K562 (cell line): ENCODE results near the gene DYRK1A. TPM values are rescaled to one million over a fixed set of nuclear protein-coding genes. Genes with fewer than 3 reads are reported as not detected.

Experiments used
- BACH1 ChIP-seq: fragments of 200-800 bp; sonication (Bioruptor generic); IDR thresholded peaks from 2 replicates; pipeline ENCODE4 v1.6.1; 2016; ENCODE audit warnings: missing genetic modification characterization, missing compliant biosample characterization
- CBX2 ChIP-seq: fragments of 200-600 bp; sonication (generic); IDR thresholded peaks from one replicate; pipeline ENCODE4 v1.6.1; 2012; ENCODE audit warnings: mild to moderate bottlenecking, low read length, inconsistent platforms; ENCODE audit not compliant: insufficient read depth, poor library complexity, severe bottlenecking
- CBX3 ChIP-seq, 2 experiments: IDR thresholded peaks; 1 replicate in 1 of 2; 2 replicates in 1 of 2; pipeline ENCODE4 v1.6.1; 2012; ENCODE audit warnings: inconsistent platforms in 2 of 2, low read length in 2 of 2, borderline replicate concordance in 1 of 2, control low read depth in 1 of 2
- CREBBP ChIP-seq: IDR thresholded peaks from one replicate; pipeline ENCODE4 v1.6.1; 2012; ENCODE audit warnings: low read depth, mild to moderate bottlenecking, control low read depth, inconsistent platforms, low read length
- FOXJ2 ChIP-seq: fragments of 200-800 bp; sonication (Bioruptor generic); IDR thresholded peaks from 2 replicates; pipeline ENCODE4 v1.6.1; 2016; ENCODE audit warnings: missing genetic modification characterization, missing compliant biosample characterization
- HDAC1 ChIP-seq, 2 experiments: fragments of 450-650 bp; IDR thresholded peaks; 2 replicates each; pipeline ENCODE4 v1.6.1; 2016 to 2017; ENCODE audit warnings: inconsistent platforms in 1 of 2, mild to moderate bottlenecking in 1 of 2, moderate library complexity in 1 of 2
- HEY1 ChIP-seq: fragments of 250-450 bp; sonication (Bioruptor Pico); IDR thresholded peaks from 2 replicates; pipeline ENCODE4 v1.5.0; 2020; ENCODE audit warnings: mild to moderate bottlenecking, moderate library complexity, borderline replicate concordance
- MAZ ChIP-seq, 2 experiments: fragments of 450-650 bp in 1 of 2; sonication (generic) in 1 of 2; formaldehyde crosslinking; IDR thresholded peaks in 1 of 2; conservative IDR thresholded peaks in 1 of 2; 2 replicates each; pipeline versions ENCODE4 v1.4.0 to v1.5.0; 2020; ENCODE audit warnings: mild to moderate bottlenecking in 1 of 2, missing genetic modification reagents in 1 of 2
- MTA1 ChIP-seq: fragments of 450-650 bp; IDR thresholded peaks from 2 replicates; pipeline ENCODE4 v1.6.1; 2017; ENCODE audit warnings: borderline replicate concordance
- NCOR1 ChIP-seq: fragments of 450-650 bp; IDR thresholded peaks from 2 replicates; pipeline ENCODE4 v1.6.1; 2016; ENCODE audit warnings: mild to moderate bottlenecking, moderate library complexity
- NRF1 ChIP-seq, 2 experiments: fragments of 450-650 bp; IDR thresholded peaks in 1 of 2; conservative IDR thresholded peaks in 1 of 2; 2 replicates each; pipeline ENCODE4 v1.6.1; 2014; ENCODE audit warnings: mild to moderate bottlenecking in 2 of 2
- SRSF1 ChIP-seq: fragments of 200-400 bp; formaldehyde crosslinking; IDR thresholded peaks from 2 replicates; pipeline ENCODE4 v1.6.1; 2017; ENCODE audit warnings: mild to moderate bottlenecking, low read depth, low read length, moderate library complexity
- TCF7 ChIP-seq: sonication (generic); IDR thresholded peaks from 2 replicates; pipeline ENCODE4 v1.6.1; 2016; ENCODE audit warnings: antibody characterized with exemption, borderline replicate concordance
- TRIM24 ChIP-seq, 2 experiments: fragments of 450-650 bp; IDR thresholded peaks; 2 replicates each; pipeline ENCODE4 v1.6.1; 2016
- ZNF41 ChIP-seq: fragments of 250-450 bp; sonication (Bioruptor Pico); conservative IDR thresholded peaks from 2 replicates; pipeline ENCODE4 v1.4.0; 2020; ENCODE audit warnings: mild to moderate bottlenecking
- polyA plus RNA-seq, 8 experiments: library from polyadenylated mRNA; depleted of rRNA in 4 of 8; stranded (reverse) in 5 of 8; unstranded in 3 of 8; fragments of >200 nt; fragmentation: Nextera tagmentation in 2 of 8; fragmentation: Illumina TruSeq in 1 of 8; extraction: Ambion mirVana in 2 of 8; extraction: Trizol in 1 of 8; gene quantifications; 2 replicates each; pipeline versions ENCODE4 v1.2.1 to v1.2.3, GENCODE V29; 2011 to 2014; ENCODE audit warnings: inconsistent platforms in 1 of 8, missing spikeins in 1 of 8
- total RNA-seq, 7 experiments: library from RNA; depleted of rRNA in 6 of 7; stranded (reverse); fragments of >200 nt in 6 of 7; fragmentation: Illumina TruSeq in 2 of 7; extraction: Trizol in 2 of 7; gene quantifications; 2 replicates each; pipeline versions ENCODE4 v1.2.1 to v1.2.3, GENCODE V29; 2011 to 2021; ENCODE audit warnings: low replicate concordance in 1 of 7
- TF ChIP-seq, protein P1 (sequence below), 3 experiments: fragments of 200-800 bp in 1 of 3; sonication (Bioruptor generic) in 1 of 3; sonication (generic) in 1 of 3; formaldehyde crosslinking in 1 of 3; IDR thresholded peaks; 2 replicates each; pipeline versions ENCODE4 v1.6.1 to v1.8.0; 2016 to 2022; ENCODE audit warnings: mild to moderate bottlenecking in 2 of 3, missing compliant biosample characterization in 2 of 3, missing genetic modification characterization in 2 of 3, missing genetic modification reagents in 1 of 3
- TF ChIP-seq, protein P2 (sequence below): conservative IDR thresholded peaks from 2 replicates; pipeline ENCODE4 v1.6.1; 2011; ENCODE audit warnings: low read depth, mild to moderate bottlenecking, low read length; ENCODE audit not compliant: control insufficient read depth
- TF ChIP-seq, protein P3 (sequence below), 3 experiments: IDR thresholded peaks in 2 of 3; conservative IDR thresholded peaks in 1 of 3; 2 replicates each; pipeline ENCODE4 v1.5.1; 2011 to 2012; ENCODE audit warnings: low read length in 3 of 3, mild to moderate bottlenecking in 3 of 3, control low read depth in 2 of 3, improper control_type of control experiment in 1 of 3, inconsistent platforms in 1 of 3, low read depth in 1 of 3, mixed read lengths in 1 of 3, moderate library complexity in 1 of 3; ENCODE audit not compliant: insufficient read depth in 2 of 3
- TF ChIP-seq, protein P4 (sequence below): fragments of 250-450 bp; sonication (Bioruptor Pico); IDR thresholded peaks from 2 replicates; pipeline ENCODE4 v1.5.1; 2021; ENCODE audit warnings: mild to moderate bottlenecking
- TF ChIP-seq, protein P5 (sequence below): fragments of 250-450 bp; sonication (Bioruptor Pico); IDR thresholded peaks from 2 replicates; pipeline ENCODE4 v1.8.0; 2022; ENCODE audit warnings: inconsistent platforms, mild to moderate bottlenecking, moderate library complexity, borderline replicate concordance

Gene DYRK1A
- total and polyA plus RNA-seq, 9 of the 15 experiments (the other 6 are each of a cell fraction or from before 2014, with no cell fraction given): 3.7 to 64.8 (median 42.3) TPM

DNA sequence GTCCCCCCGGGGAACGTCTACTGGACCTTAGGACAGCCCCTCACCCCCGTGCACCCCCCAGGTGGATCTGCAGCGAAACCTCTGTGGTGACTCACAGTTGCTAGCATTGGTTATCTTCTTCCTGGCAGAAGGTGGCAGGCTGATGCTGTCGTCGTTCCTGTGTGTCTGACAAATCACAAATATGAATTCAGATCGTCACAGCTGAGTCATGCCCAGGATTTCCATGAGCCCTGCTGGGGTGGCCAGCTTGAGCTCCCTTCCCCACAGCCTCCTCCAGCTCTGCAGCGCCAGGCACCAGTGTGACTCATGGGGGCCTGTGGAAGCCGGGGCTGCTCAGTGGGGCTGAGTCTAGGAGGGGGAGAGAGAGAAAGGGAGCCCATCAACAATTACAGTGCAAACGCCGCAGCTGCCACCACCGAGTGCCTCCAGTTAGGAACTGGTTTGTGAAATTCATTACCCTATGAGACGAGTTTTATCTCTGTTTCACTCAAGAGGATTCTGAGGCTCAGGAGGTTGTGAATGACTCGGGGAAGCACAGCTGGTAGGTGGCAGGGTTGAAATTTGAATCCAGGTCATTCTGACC is 197.9 kb downstream of the DYRK1A start (continued):
- TF ChIP-seq ZNF41 (CRISPR knock-in tag) (no peak), CBX2 (no peak), NRF1 (conservative IDR thresholded peaks at IDR 0.05 in 1 of 2, IDR thresholded peaks at IDR 0.05 in 1 of 2) (no peak), BACH1 (tag) (peak; percentile 83; the same call in 1 of the 2 replicates), CREBBP (no peak), TRIM24 (IDR thresholded peaks at IDR 0.05) (peak in 1 of 2 experiments; percentile 52), NCOR1 (peak; percentile 72), CBX3 (IDR thresholded peaks at IDR 0.05; ENCODE audit: borderline replicate concordance in 1 of 2, low read length in 2 of 2) (no peak), SRSF1 (no peak), HDAC1 (IDR thresholded peaks at IDR 0.05) (peak in 1 of 2 experiments; percentile 67; a peak in 1 of 4 replicates), MTA1 (peak; percentile 53; the same call in 1 of the 2 replicates), TCF7 (no peak), MAZ (CRISPR knock-in tag; conservative IDR thresholded peaks at IDR 0.05 in 1 of 2, IDR thresholded peaks at IDR 0.05 in 1 of 2) (no peak; a peak in 2 of 4 replicates), HEY1 (no peak), FOXJ2 (no peak)
- TF ChIP-seq, protein P1, sequence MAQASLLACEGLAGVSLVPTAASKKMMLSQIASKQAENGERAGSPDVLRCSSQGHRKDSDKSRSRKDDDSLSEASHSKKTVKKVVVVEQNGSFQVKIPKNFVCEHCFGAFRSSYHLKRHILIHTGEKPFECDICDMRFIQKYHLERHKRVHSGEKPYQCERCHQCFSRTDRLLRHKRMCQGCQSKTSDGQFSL (CRISPR knock-in tag; IDR thresholded peaks at IDR 0.05): peak; percentile 97
- TF ChIP-seq, protein P1 (tag; IDR thresholded peaks at IDR 0.05): 0 out of 4 replicates have a peak, but pooled peaks of 1 of the 2 experiments have one; percentile 9
- TF ChIP-seq, protein P2, sequence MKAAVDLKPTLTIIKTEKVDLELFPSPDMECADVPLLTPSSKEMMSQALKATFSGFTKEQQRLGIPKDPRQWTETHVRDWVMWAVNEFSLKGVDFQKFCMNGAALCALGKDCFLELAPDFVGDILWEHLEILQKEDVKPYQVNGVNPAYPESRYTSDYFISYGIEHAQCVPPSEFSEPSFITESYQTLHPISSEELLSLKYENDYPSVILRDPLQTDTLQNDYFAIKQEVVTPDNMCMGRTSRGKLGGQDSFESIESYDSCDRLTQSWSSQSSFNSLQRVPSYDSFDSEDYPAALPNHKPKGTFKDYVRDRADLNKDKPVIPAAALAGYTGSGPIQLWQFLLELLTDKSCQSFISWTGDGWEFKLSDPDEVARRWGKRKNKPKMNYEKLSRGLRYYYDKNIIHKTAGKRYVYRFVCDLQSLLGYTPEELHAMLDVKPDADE: 0 out of 2 replicates have a peak, but pooled peaks have one; percentile 18
- TF ChIP-seq, protein P3, sequence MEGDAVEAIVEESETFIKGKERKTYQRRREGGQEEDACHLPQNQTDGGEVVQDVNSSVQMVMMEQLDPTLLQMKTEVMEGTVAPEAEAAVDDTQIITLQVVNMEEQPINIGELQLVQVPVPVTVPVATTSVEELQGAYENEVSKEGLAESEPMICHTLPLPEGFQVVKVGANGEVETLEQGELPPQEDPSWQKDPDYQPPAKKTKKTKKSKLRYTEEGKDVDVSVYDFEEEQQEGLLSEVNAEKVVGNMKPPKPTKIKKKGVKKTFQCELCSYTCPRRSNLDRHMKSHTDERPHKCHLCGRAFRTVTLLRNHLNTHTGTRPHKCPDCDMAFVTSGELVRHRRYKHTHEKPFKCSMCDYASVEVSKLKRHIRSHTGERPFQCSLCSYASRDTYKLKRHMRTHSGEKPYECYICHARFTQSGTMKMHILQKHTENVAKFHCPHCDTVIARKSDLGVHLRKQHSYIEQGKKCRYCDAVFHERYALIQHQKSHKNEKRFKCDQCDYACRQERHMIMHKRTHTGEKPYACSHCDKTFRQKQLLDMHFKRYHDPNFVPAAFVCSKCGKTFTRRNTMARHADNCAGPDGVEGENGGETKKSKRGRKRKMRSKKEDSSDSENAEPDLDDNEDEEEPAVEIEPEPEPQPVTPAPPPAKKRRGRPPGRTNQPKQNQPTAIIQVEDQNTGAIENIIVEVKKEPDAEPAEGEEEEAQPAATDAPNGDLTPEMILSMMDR (IDR thresholded peaks at IDR 0.05 in 2 of 3, conservative IDR thresholded peaks at IDR 0.05 in 1 of 3; ENCODE audit: insufficient read depth in 2 of 3, low read depth in 1 of 3, low read length in 3 of 3): peak; percentile 13 to 35 (median 13); a peak in 1 of 6 replicates
- TF ChIP-seq, protein P4, sequence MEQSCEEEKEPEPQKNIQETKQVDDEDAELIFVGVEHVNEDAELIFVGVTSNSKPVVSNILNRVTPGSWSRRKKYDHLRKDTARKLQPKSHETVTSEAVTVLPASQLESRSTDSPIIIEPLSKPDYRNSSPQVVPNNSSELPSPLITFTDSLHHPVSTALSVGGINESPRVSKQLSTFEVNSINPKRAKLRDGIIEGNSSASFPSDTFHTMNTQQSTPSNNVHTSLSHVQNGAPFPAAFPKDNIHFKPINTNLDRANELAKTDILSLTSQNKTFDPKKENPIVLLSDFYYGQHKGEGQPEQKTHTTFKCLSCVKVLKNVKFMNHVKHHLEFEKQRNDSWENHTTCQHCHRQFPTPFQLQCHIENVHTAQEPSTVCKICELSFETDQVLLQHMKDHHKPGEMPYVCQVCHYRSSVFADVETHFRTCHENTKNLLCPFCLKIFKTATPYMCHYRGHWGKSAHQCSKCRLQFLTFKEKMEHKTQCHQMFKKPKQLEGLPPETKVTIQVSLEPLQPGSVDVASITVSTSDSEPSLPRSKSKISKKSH: no peak
- TF ChIP-seq, protein P5, sequence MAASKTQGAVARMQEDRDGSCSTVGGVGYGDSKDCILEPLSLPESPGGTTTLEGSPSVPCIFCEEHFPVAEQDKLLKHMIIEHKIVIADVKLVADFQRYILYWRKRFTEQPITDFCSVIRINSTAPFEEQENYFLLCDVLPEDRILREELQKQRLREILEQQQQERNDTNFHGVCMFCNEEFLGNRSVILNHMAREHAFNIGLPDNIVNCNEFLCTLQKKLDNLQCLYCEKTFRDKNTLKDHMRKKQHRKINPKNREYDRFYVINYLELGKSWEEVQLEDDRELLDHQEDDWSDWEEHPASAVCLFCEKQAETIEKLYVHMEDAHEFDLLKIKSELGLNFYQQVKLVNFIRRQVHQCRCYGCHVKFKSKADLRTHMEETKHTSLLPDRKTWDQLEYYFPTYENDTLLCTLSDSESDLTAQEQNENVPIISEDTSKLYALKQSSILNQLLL (CRISPR knock-in tag): no peak
